MM.1S (cell line): Measurements from ENCODE around the gene VDAC2.

Experiments
- EZH2 ChIP-seq: fragments of 300-600 bp; sonication (generic); optimal IDR thresholded peaks from 2 replicates; pipeline ENCODE3; 2017; ENCODE audit warnings: low read depth, mild to moderate bottlenecking, antibody characterized with exemption, low read length, mixed read lengths
- TF ChIP-seq, protein P1 (sequence below): fragments of 300-600 bp; sonication (generic); IDR thresholded peaks from 2 replicates; pipeline ENCODE4 v1.5.1; 2016; ENCODE audit warnings: antibody characterized with exemption, low read length, mixed read lengths

GRCh38 chr10:75266945-75267344, 56.3 kb downstream of the VDAC2 start:
- TF ChIP-seq EZH2 = no peak
- TF ChIP-seq, protein P1, sequence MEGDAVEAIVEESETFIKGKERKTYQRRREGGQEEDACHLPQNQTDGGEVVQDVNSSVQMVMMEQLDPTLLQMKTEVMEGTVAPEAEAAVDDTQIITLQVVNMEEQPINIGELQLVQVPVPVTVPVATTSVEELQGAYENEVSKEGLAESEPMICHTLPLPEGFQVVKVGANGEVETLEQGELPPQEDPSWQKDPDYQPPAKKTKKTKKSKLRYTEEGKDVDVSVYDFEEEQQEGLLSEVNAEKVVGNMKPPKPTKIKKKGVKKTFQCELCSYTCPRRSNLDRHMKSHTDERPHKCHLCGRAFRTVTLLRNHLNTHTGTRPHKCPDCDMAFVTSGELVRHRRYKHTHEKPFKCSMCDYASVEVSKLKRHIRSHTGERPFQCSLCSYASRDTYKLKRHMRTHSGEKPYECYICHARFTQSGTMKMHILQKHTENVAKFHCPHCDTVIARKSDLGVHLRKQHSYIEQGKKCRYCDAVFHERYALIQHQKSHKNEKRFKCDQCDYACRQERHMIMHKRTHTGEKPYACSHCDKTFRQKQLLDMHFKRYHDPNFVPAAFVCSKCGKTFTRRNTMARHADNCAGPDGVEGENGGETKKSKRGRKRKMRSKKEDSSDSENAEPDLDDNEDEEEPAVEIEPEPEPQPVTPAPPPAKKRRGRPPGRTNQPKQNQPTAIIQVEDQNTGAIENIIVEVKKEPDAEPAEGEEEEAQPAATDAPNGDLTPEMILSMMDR = no peak
